ENCODE data around the gene SPRR2B. TPM values are rescaled to one million over a fixed set of nuclear protein-coding genes. Genes with fewer than 3 reads are reported as not detected.
"Not testable (repeated sequence)": the region's sequence is repeated elsewhere in the genome, so short reads cannot be mapped to it uniquely, and the experiment has no call there.

SPRR2B gene
- total and polyA plus RNA-seq, 2 donors (not counting 1 experiment from before 2014, with no cell fraction given): not detected

DNA sequence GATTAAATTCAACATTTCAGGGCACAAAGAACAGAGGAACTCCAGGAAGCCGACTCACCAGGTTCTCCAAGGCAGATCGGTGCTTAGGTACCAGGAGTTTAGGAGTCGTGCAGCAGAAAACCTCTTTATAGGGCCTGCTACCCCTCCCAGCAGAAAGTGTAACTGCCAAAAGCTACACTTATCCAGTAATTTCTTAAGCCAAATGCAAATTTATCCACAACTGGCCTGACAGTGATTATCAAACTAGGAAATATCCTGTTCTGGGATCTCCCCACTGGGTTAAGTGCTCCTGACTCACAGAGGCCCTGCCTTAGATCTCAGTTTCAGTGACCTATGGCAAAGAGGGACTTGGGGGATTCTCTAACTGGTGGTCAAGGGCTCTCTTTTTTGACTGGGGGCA lies 42.0 kb upstream of the SPRR2B start, which contains the start of gene SPRR2F:
Gene SPRR2F (minus strand): TSS at position 101 of the 400 bp plus-strand sequence. CDS start 783 bp downstream, outside the sequence.
- H3K27me3 ChIP-seq (ENCODE audit: control insufficient read depth, insufficient read depth, low read length): no peaks in the 10 kb centered on the region

DNA sequence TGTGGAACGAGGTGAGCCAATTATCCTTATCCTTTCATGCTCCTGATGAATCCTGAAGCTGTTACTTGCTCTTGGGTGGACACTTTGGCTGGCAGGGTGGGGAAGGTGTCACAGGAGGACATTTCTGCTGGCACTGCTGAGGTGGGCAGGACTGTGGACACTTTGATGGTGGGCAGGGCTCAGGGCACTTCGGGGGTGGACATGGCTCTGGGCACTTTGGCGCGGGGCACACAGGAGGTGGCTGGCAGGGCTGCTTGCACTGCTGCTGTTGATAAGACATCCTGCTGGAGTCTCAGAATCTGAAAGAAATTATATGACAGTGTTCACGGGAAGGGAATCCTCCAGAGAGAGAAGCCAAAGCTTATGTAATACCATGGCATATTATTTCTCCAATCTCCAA lies 41.0 kb upstream of the SPRR2B start:
- H4K20me1 ChIP-seq (ENCODE audit: control insufficient read depth, extremely low read depth, insufficient read depth, low read length); H3K4me2 ChIP-seq (ENCODE audit: extremely low read depth, insufficient read depth, low read length); H3K27me3 ChIP-seq (ENCODE audit: control insufficient read depth, insufficient read depth, low read length); H3K79me2 ChIP-seq (ENCODE audit: control insufficient read depth, insufficient read depth, low read length); DNase-seq (ENCODE audit: low read depth in 2 of 2); H3K9ac ChIP-seq (ENCODE audit: insufficient read depth, low read length); H3K36me3 ChIP-seq (ENCODE audit: control insufficient read depth, insufficient read depth, low read length); H3K27ac ChIP-seq (ENCODE audit: insufficient read depth, low read length); H3K4me3 ChIP-seq (replicated peaks in 1 of 4; ENCODE audit: control extremely low read depth in 1 of 4, insufficient read depth in 1 of 4, low read depth in 3 of 4, low read length in 4 of 4); H2AFZ ChIP-seq (ENCODE audit: low read length); H3K4me1 ChIP-seq (ENCODE audit: control insufficient read depth, extremely low read depth, insufficient read depth, low read length); H3K9me3 ChIP-seq (ENCODE audit: control insufficient read depth, insufficient read depth, low read depth, low read length): not testable (repeated sequence)

More for the DNA sequence above, 42.0 kb upstream of the SPRR2B start, which contains the start of gene SPRR2F:
- Histone ChIP-seq H3K9me3 (ENCODE audit: control insufficient read depth, insufficient read depth, low read depth, low read length) (no peaks in the 10 kb centered on the region), H3K27ac (ENCODE audit: insufficient read depth, low read length) (no peak within 1 kb of the TSS), H2AFZ (ENCODE audit: low read length) (no peak within 1 kb of the TSS), H3K4me3 (replicated peaks in 1 of 4; ENCODE audit: control extremely low read depth in 1 of 4, insufficient read depth in 1 of 4, low read depth in 3 of 4, low read length in 4 of 4) (no peak within 1 kb of the TSS), H3K9ac (ENCODE audit: insufficient read depth, low read length) (no peak within 1 kb of the TSS), H3K4me2 (ENCODE audit: extremely low read depth, insufficient read depth, low read length) (no peak within 1 kb of the TSS), H3K36me3 (ENCODE audit: control insufficient read depth, insufficient read depth, low read length) (no peaks in the 10 kb centered on the region), H3K4me1 (ENCODE audit: control insufficient read depth, extremely low read depth, insufficient read depth, low read length) (no peaks in the 10 kb centered on the region), H4K20me1 (ENCODE audit: control insufficient read depth, extremely low read depth, insufficient read depth, low read length) (no peaks in the 10 kb centered on the region), H3K79me2 (ENCODE audit: control insufficient read depth, insufficient read depth, low read length) (no peaks in the 10 kb centered on the region)
- no peak for DNase-seq (ENCODE audit: low read depth in 2 of 2)
- no peak for TF ChIP-seq EZH2 (IDR thresholded peaks at IDR 0.05; ENCODE audit: low read length, missing control alignments)
- TF ChIP-seq, protein P1, sequence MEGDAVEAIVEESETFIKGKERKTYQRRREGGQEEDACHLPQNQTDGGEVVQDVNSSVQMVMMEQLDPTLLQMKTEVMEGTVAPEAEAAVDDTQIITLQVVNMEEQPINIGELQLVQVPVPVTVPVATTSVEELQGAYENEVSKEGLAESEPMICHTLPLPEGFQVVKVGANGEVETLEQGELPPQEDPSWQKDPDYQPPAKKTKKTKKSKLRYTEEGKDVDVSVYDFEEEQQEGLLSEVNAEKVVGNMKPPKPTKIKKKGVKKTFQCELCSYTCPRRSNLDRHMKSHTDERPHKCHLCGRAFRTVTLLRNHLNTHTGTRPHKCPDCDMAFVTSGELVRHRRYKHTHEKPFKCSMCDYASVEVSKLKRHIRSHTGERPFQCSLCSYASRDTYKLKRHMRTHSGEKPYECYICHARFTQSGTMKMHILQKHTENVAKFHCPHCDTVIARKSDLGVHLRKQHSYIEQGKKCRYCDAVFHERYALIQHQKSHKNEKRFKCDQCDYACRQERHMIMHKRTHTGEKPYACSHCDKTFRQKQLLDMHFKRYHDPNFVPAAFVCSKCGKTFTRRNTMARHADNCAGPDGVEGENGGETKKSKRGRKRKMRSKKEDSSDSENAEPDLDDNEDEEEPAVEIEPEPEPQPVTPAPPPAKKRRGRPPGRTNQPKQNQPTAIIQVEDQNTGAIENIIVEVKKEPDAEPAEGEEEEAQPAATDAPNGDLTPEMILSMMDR (conservative IDR thresholded peaks at IDR 0.05 in 1 of 2, IDR thresholded peaks at IDR 0.05 in 1 of 2; ENCODE audit: low read depth in 1 of 2, low read length in 2 of 2): no peak

DNA sequence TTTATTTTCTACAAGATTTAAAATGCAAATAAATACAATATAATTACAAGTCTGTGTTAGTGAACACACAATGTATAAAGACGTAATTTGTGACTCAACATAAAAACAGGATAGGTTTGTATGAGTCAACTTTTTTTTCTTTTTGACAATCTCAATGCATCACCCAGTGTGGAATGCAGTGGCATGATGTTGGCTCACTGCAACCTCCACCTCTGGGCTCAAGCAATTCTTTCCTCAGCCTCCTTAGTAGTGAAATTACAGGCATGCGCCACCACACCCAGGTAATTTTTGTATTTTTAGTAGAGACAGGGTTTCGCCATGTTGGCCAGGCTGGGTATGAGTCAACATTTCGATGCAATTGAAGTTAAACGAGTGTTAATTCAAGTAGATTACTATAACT lies 28.8 kb upstream of the SPRR2B start:
- H3K4me1 ChIP-seq (ENCODE audit: control insufficient read depth, extremely low read depth, insufficient read depth, low read length): no peaks in the 10 kb centered on the region
- no peak overlapping the region for H3K27ac ChIP-seq (ENCODE audit: insufficient read depth, low read length)
- no peak overlapping the region for H3K4me2 ChIP-seq (ENCODE audit: extremely low read depth, insufficient read depth, low read length)
- no peaks in the 10 kb centered on the region for H3K79me2 ChIP-seq (ENCODE audit: control insufficient read depth, insufficient read depth, low read length)
- H3K36me3 ChIP-seq (ENCODE audit: control insufficient read depth, insufficient read depth, low read length): no peaks in the 10 kb centered on the region
- peak in 1 of 2 donors; percentile 77 for DNase-seq (ENCODE audit: low read depth in 2 of 2)
- no peak overlapping the region for H2AFZ ChIP-seq (ENCODE audit: low read length)
- no peak overlapping the region for H3K9ac ChIP-seq (ENCODE audit: insufficient read depth, low read length)
- no peaks in the 10 kb centered on the region for H3K9me3 ChIP-seq (ENCODE audit: control insufficient read depth, insufficient read depth, low read depth, low read length)
- no peaks in the 10 kb centered on the region for H4K20me1 ChIP-seq (ENCODE audit: control insufficient read depth, extremely low read depth, insufficient read depth, low read length)
- H3K27me3 ChIP-seq (ENCODE audit: control insufficient read depth, insufficient read depth, low read length): no peaks in the 10 kb centered on the region
- TF ChIP-seq, protein P1 (conservative IDR thresholded peaks at IDR 0.05 in 1 of 2, IDR thresholded peaks at IDR 0.05 in 1 of 2; ENCODE audit: low read depth in 1 of 2, low read length in 2 of 2): no peak
- TF ChIP-seq EZH2 (IDR thresholded peaks at IDR 0.05; ENCODE audit: low read length, missing control alignments): no peak
- no peak overlapping the region for H3K4me3 ChIP-seq (replicated peaks in 1 of 4; ENCODE audit: control extremely low read depth in 1 of 4, insufficient read depth in 1 of 4, low read depth in 3 of 4, low read length in 4 of 4)
